H9 (cell line): ENCODE data around the gene BCAS3. TPM values are rescaled to one million over a fixed set of nuclear protein-coding genes. Genes with fewer than 3 reads are reported as not detected.

Experiments used
- DNase-seq: peaks from one replicate; pipeline ENCODE4 v3.0.0-alpha.2; 2017
- H2AFZ ChIP-seq: one replicate; pipeline ENCODE4 v1.6.1; 2013; ENCODE audit warnings: mild to moderate bottlenecking, low read length, control low read depth, moderate library complexity
- H2AK5ac ChIP-seq: 2 replicates; pipeline ENCODE4 v1.6.1; 2013; ENCODE audit warnings: low read length, control low read depth, mixed read lengths; ENCODE audit not compliant: insufficient read length
- H2BK120ac ChIP-seq: one replicate; pipeline ENCODE4 v1.6.1; 2013; ENCODE audit warnings: low read depth, mild to moderate bottlenecking, low read length, control low read depth, inconsistent platforms; ENCODE audit not compliant: poor library complexity, severe bottlenecking
- H2BK12ac ChIP-seq: 2 replicates; pipeline ENCODE4 v1.6.1; 2013; ENCODE audit warnings: low read length, control low read depth, mixed read lengths, low read depth; ENCODE audit not compliant: insufficient read length
- H2BK15ac ChIP-seq: 2 replicates; pipeline ENCODE4 v1.6.1; 2013; ENCODE audit warnings: low read depth, low read length, control low read depth
- H2BK20ac ChIP-seq: one replicate; pipeline ENCODE4 v1.6.1; 2013; ENCODE audit warnings: low read depth, mild to moderate bottlenecking, low read length, control low read depth, inconsistent platforms; ENCODE audit not compliant: poor library complexity, severe bottlenecking
- H2BK5ac ChIP-seq: 2 replicates; pipeline ENCODE4 v1.6.1; 2013; ENCODE audit warnings: low read length, control low read depth, mixed read lengths; ENCODE audit not compliant: insufficient read length
- H3K14ac ChIP-seq: 2 replicates; pipeline ENCODE4 v1.6.1; 2013; ENCODE audit warnings: low read length, control low read depth; ENCODE audit not compliant: insufficient read depth
- H3K18ac ChIP-seq: 2 replicates; pipeline ENCODE4 v1.6.1; 2013; ENCODE audit warnings: low read depth, mild to moderate bottlenecking, mixed read lengths, low read length, control low read depth; ENCODE audit not compliant: insufficient read length
- H3K23ac ChIP-seq: 2 replicates; pipeline ENCODE4 v1.6.1; 2013; ENCODE audit warnings: low read length, control low read depth, mixed read lengths, low read depth; ENCODE audit not compliant: insufficient read length
- H3K23me2 ChIP-seq: 2 replicates; pipeline ENCODE4 v1.6.1; 2013; ENCODE audit warnings: low read depth, mild to moderate bottlenecking, mixed read lengths, low read length, control low read depth; ENCODE audit not compliant: insufficient read length, poor library complexity, severe bottlenecking
- H3K27ac ChIP-seq: 2 replicates; pipeline ENCODE4 v1.5.1; 2013; ENCODE audit warnings: low read length, control low read depth, mixed read lengths, low read depth; ENCODE audit not compliant: insufficient read length
- H3K27me3 ChIP-seq: 2 replicates; pipeline ENCODE4 v1.6.1; 2013; ENCODE audit warnings: low read length, control low read depth, inconsistent platforms; ENCODE audit not compliant: insufficient read depth
- H3K4ac ChIP-seq: 2 replicates; pipeline ENCODE4 v1.6.1; 2013; ENCODE audit warnings: low read depth, mild to moderate bottlenecking, control low read depth, inconsistent platforms, low read length, moderate library complexity
- H3K4me1 ChIP-seq: 2 replicates; pipeline ENCODE4 v1.6.1; 2013; ENCODE audit warnings: low read length, control low read depth, inconsistent platforms; ENCODE audit not compliant: insufficient read depth
- H3K4me2 ChIP-seq: 2 replicates; pipeline ENCODE4 v1.6.1; 2013; ENCODE audit warnings: low read length, control low read depth, mixed read lengths; ENCODE audit not compliant: insufficient read length, insufficient read depth
- H3K56ac ChIP-seq: 2 replicates; pipeline ENCODE4 v1.6.1; 2013; ENCODE audit warnings: low read depth, mild to moderate bottlenecking, mixed read lengths, low read length, control low read depth; ENCODE audit not compliant: insufficient read length
- H3K79me1 ChIP-seq: 2 replicates; pipeline ENCODE4 v1.6.1; 2013; ENCODE audit warnings: low read depth, mild to moderate bottlenecking, moderate library complexity, low read length, control low read depth, inconsistent platforms; ENCODE audit not compliant: insufficient read depth, poor library complexity, severe bottlenecking
- H3K79me2 ChIP-seq: 2 replicates; pipeline ENCODE4 v1.6.1; 2013; ENCODE audit warnings: low read length, control low read depth, inconsistent platforms; ENCODE audit not compliant: insufficient read depth
- H3K9ac ChIP-seq: 2 replicates; pipeline ENCODE4 v1.6.1; 2013; ENCODE audit warnings: low read length, control low read depth, mixed read lengths; ENCODE audit not compliant: insufficient read length; ENCODE audit errors: extremely low read depth
- H3K9me3 ChIP-seq: one replicate; pipeline ENCODE4 v1.6.1; 2013; ENCODE audit warnings: low read depth, low read length, inconsistent platforms; ENCODE audit not compliant: control insufficient read depth
- H3T11ph ChIP-seq: one replicate; pipeline ENCODE4 v1.6.1; 2013; ENCODE audit warnings: mild to moderate bottlenecking, low read length, control low read depth, inconsistent platforms
- H4K20me1 ChIP-seq: one replicate; pipeline ENCODE4 v1.6.1; 2013; ENCODE audit not compliant: control insufficient read depth, insufficient read length, insufficient read depth
- H4K5ac ChIP-seq: 2 replicates; pipeline ENCODE4 v1.6.1; 2013; ENCODE audit warnings: low read depth, mild to moderate bottlenecking, mixed read lengths, low read length, control low read depth; ENCODE audit not compliant: insufficient read length
- H4K8ac ChIP-seq: replicated peaks from 2 replicates; pipeline ENCODE4 v1.6.1; 2013; ENCODE audit warnings: low read length, control low read depth, mixed read lengths, low read depth; ENCODE audit not compliant: insufficient read length
- H4K91ac ChIP-seq: 2 replicates; pipeline ENCODE4 v1.6.1; 2013; ENCODE audit warnings: low read depth, mild to moderate bottlenecking, moderate library complexity, mixed read lengths, low read length, control low read depth; ENCODE audit not compliant: insufficient read length
- H3K27ac Mint-ChIP-seq, 3 experiments: 2 replicates in 2 of 3; 3 replicates in 1 of 3; pipeline ENCODE4 v1.8.0; 2020 to 2021; ENCODE audit warnings: mixed read lengths in 3 of 3, mild to moderate bottlenecking in 1 of 3, moderate library complexity in 1 of 3
- H3K27me3 Mint-ChIP-seq: 2 replicates; pipeline ENCODE4 v1.8.0; 2021; ENCODE audit warnings: low read depth, mild to moderate bottlenecking, moderate library complexity, mixed read lengths
- H3K36me3 Mint-ChIP-seq, 3 experiments: 2 replicates in 2 of 3; 3 replicates in 1 of 3; pipeline ENCODE4 v1.8.0; 2020 to 2021; ENCODE audit warnings: low read depth in 3 of 3, mixed read lengths in 3 of 3; ENCODE audit not compliant: insufficient read depth in 1 of 3
- H3K4me1 Mint-ChIP-seq, 2 experiments: 2 replicates each; pipeline ENCODE4 v1.8.0; 2020; ENCODE audit warnings: mixed read lengths in 2 of 2
- H3K4me3 Mint-ChIP-seq, 2 experiments: 2 replicates in 1 of 2; 3 replicates in 1 of 2; pipeline ENCODE4 v1.8.0; 2020 to 2021; ENCODE audit warnings: mild to moderate bottlenecking in 2 of 2, mixed read lengths in 2 of 2, moderate library complexity in 1 of 2
- H3K9me3 Mint-ChIP-seq, 2 experiments: 2 replicates in 1 of 2; 3 replicates in 1 of 2; pipeline ENCODE4 v1.8.0; 2020; ENCODE audit warnings: mild to moderate bottlenecking in 2 of 2, mixed read lengths in 2 of 2, moderate library complexity in 1 of 2
- WGBS: extraction: QIAGEN DNeasy Blood & Tissue Kit; methylation state at CpG from one replicate; pipeline ENCODE4 v1.1.7; 2013; ENCODE audit warnings: missing lambda C conversion rate, low lambda C conversion rate, mixed read lengths; ENCODE audit not compliant: insufficient read length; ENCODE audit errors: extremely low coverage; 5-methylcytosine and 5-hydroxymethylcytosine counted together
- total RNA-seq: library from RNA; stranded (reverse); gene quantifications from 2 replicates; pipeline ENCODE4 v1.2.1, GENCODE V29; 2021
- TF ChIP-seq, protein P1 (sequence below): fragments of 200-600 bp; sonication (generic); conservative IDR thresholded peaks from 3 replicates; pipeline ENCODE4 v1.8.0; 2021; ENCODE audit warnings: antibody characterized with exemption, mild to moderate bottlenecking

The BCAS3 gene
- total RNA-seq, 1 experiment from 2014 or later: 22.4 TPM

DNA sequence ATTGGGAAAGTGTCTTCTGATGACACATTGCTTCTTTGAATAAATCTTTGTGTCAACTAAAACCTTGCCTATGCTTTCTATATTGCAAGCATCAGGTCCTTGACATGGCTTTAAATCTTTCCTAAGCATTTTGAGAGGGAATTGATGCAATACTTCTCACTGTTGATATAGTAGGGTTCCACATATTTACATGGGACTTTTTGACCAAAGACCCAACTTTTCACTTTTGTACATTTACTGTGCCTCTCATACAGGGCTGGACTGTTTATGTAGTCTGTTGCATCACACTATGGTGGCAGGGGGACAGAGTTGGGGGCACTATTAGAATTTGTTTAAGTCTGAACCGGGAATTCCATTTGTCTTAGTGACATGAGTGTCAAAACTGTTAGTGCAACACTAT, 413.4 kb downstream of the BCAS3 start:
- Histone ChIP-seq H3K79me1 (no peaks in the 10 kb centered on the region), H2AFZ (no peak overlapping the region), H2BK12ac (no peak overlapping the region), H3K4me2 (no peak overlapping the region), H3K18ac (no peak overlapping the region), H2AK5ac (no peak overlapping the region), H2BK15ac (no peak overlapping the region), H4K5ac (no peak overlapping the region), H3T11ph (no peak overlapping the region), H3K23ac (no peak overlapping the region), H3K14ac (no peak overlapping the region), H3K4ac (no peak overlapping the region), H3K79me2 (no peaks in the 10 kb centered on the region), H3K27me3 (no peaks in the 10 kb centered on the region), H3K4me1 (no peaks in the 10 kb centered on the region), H3K27ac (no peak overlapping the region), H4K8ac (no peak overlapping the region), H3K9me3 (no peaks in the 10 kb centered on the region), H3K9ac (no peak overlapping the region), H2BK120ac (no peak overlapping the region), H2BK20ac (no peak overlapping the region), H4K91ac (no peak overlapping the region), H3K56ac (no peak overlapping the region), H3K23me2 (no peaks in the 10 kb centered on the region), H2BK5ac (no peak overlapping the region), H4K20me1 (no peaks in the 10 kb centered on the region)
- no peak for DNase-seq
- no peak overlapping the region for H3K4me3 Mint-ChIP-seq
- TF ChIP-seq, protein P1, sequence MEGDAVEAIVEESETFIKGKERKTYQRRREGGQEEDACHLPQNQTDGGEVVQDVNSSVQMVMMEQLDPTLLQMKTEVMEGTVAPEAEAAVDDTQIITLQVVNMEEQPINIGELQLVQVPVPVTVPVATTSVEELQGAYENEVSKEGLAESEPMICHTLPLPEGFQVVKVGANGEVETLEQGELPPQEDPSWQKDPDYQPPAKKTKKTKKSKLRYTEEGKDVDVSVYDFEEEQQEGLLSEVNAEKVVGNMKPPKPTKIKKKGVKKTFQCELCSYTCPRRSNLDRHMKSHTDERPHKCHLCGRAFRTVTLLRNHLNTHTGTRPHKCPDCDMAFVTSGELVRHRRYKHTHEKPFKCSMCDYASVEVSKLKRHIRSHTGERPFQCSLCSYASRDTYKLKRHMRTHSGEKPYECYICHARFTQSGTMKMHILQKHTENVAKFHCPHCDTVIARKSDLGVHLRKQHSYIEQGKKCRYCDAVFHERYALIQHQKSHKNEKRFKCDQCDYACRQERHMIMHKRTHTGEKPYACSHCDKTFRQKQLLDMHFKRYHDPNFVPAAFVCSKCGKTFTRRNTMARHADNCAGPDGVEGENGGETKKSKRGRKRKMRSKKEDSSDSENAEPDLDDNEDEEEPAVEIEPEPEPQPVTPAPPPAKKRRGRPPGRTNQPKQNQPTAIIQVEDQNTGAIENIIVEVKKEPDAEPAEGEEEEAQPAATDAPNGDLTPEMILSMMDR: no peak
- H3K27me3 Mint-ChIP-seq: no peaks in the 10 kb centered on the region; the same call in 1 of the 2 replicates
- H3K9me3 Mint-ChIP-seq: peaks cover 6 to 15% of the 10 kb centered on the region in 2 experiments; a peak in 4 of 5 replicates
- no peaks in the 10 kb centered on the region for H3K4me1 Mint-ChIP-seq
- H3K36me3 Mint-ChIP-seq: peaks cover 1 to 10% (median 10%) of the 10 kb centered on the region in 3 experiments; a peak in 5 of 7 replicates
- H3K27ac Mint-ChIP-seq: no peak overlapping the region
- no CpG with 5 or more reads among the region's 1 CpG for WGBS
